GM23338 (cell line): ENCODE results near the gene TMPRSS9. TPM values are rescaled to one million over a fixed set of nuclear protein-coding genes. Genes with fewer than 3 reads are reported as not detected.

Experiments
- ATAC-seq: fragments of 200-7000 bp; cut with Tn5 transposase; 3 replicates; pipeline ENCODE4 v1.9.1; 2020
- DNase-seq: peaks from one replicate; pipeline ENCODE4 v3.0.0-alpha.2; 2015; ENCODE audit warnings: low spot score
- H2AFZ ChIP-seq: fragments of 200-600 bp; sonication (generic); 2 replicates; pipeline ENCODE4 v1.8.0; 2016; ENCODE audit warnings: antibody characterized with exemption, mild to moderate bottlenecking, moderate library complexity
- H3F3A ChIP-seq: fragments of 200-600 bp; sonication (generic); replicated peaks from 2 replicates; pipeline ENCODE4 v1.8.0; 2017; ENCODE audit warnings: antibody characterized with exemption, mixed run types, low read depth
- H3K27ac ChIP-seq: fragments of 200-600 bp; sonication (generic); 2 replicates; pipeline ENCODE4 v1.6.1; 2016; ENCODE audit warnings: low read depth
- H3K27me3 ChIP-seq: fragments of 200-600 bp; sonication (generic); 2 replicates; pipeline ENCODE4 v1.8.0; 2016; ENCODE audit warnings: mild to moderate bottlenecking, mixed run types, moderate library complexity; ENCODE audit not compliant: insufficient read depth
- H3K36me3 ChIP-seq: fragments of 200-600 bp; sonication (generic); 2 replicates; pipeline ENCODE4 v1.8.0; 2016; ENCODE audit warnings: mild to moderate bottlenecking; ENCODE audit not compliant: insufficient read depth
- H3K4me1 ChIP-seq: fragments of 200-600 bp; sonication (generic); 2 replicates; pipeline ENCODE4 v1.8.0; 2016; ENCODE audit warnings: mild to moderate bottlenecking, moderate library complexity; ENCODE audit not compliant: insufficient read depth
- H3K4me2 ChIP-seq: fragments of 200-600 bp; sonication (generic); 2 replicates; pipeline ENCODE4 v1.7.1; 2017; ENCODE audit warnings: mixed run types
- H3K4me3 ChIP-seq: fragments of 200-600 bp; sonication (generic); 2 replicates; pipeline ENCODE4 v1.6.1; 2016; ENCODE audit warnings: mixed run types
- H3K79me2 ChIP-seq: fragments of 200-600 bp; sonication (generic); replicated peaks from 2 replicates; pipeline ENCODE4 v1.8.0; 2017; ENCODE audit warnings: mild to moderate bottlenecking; ENCODE audit not compliant: insufficient read depth
- H3K9me2 ChIP-seq: fragments of 200-600 bp; sonication (generic); 2 replicates; pipeline ENCODE4 v1.8.0; 2017; ENCODE audit not compliant: insufficient read depth
- H4K20me1 ChIP-seq: fragments of 200-600 bp; sonication (generic); replicated peaks from 2 replicates; pipeline ENCODE4 v1.8.0; 2017; ENCODE audit warnings: mild to moderate bottlenecking; ENCODE audit not compliant: insufficient read depth
- H3K27ac Mint-ChIP-seq: 2 replicates; pipeline ENCODE4 v1.8.0; 2020; ENCODE audit warnings: inconsistent platforms, mild to moderate bottlenecking, moderate library complexity, mixed read lengths
- H3K27me3 Mint-ChIP-seq: 3 replicates; pipeline ENCODE4 v1.8.0; 2022; ENCODE audit warnings: low read depth, mild to moderate bottlenecking, moderate library complexity, mixed read lengths, inconsistent platforms; ENCODE audit not compliant: insufficient read depth, poor library complexity
- H3K36me3 Mint-ChIP-seq: 3 replicates; pipeline ENCODE4 v1.8.0; 2021; ENCODE audit warnings: low read depth, mild to moderate bottlenecking, inconsistent platforms, moderate library complexity, mixed read lengths
- H3K4me1 Mint-ChIP-seq: 3 replicates; pipeline ENCODE4 v1.8.0; 2020; ENCODE audit warnings: mild to moderate bottlenecking, inconsistent platforms, mixed read lengths
- H3K4me3 Mint-ChIP-seq: 3 replicates; pipeline ENCODE4 v1.8.0; 2021; ENCODE audit warnings: moderate library complexity, mild to moderate bottlenecking, inconsistent platforms, mixed read lengths
- H3K9me3 Mint-ChIP-seq: 3 replicates; pipeline ENCODE4 v1.8.0; 2020; ENCODE audit warnings: moderate library complexity, mild to moderate bottlenecking, inconsistent platforms, mixed read lengths
- CREB1 ChIP-seq: fragments of 250-450 bp; sonication (Bioruptor Pico); IDR thresholded peaks from 2 replicates; pipeline ENCODE4 v1.5.0; 2020; ENCODE audit warnings: low read depth, mild to moderate bottlenecking, moderate library complexity
- CTCF ChIP-seq, 2 experiments: fragments of 200-600 bp in 1 of 2; sonication (generic) in 1 of 2; conservative IDR thresholded peaks; 2 replicates each; pipeline versions ENCODE4 v1.5.1 to v1.6.1; 2016 to 2017; ENCODE audit warnings: antibody characterized with exemption in 2 of 2, low read depth in 2 of 2, mild to moderate bottlenecking in 2 of 2, moderate library complexity in 1 of 2
- EZH2 ChIP-seq: fragments of 200-600 bp; sonication (generic); IDR thresholded peaks from one replicate; pipeline ENCODE4 v1.8.0; 2017; ENCODE audit warnings: antibody characterized with exemption, mild to moderate bottlenecking, low read depth; ENCODE audit not compliant: unreplicated experiment
- EZH2phosphoT487 ChIP-seq: fragments of 200-600 bp; sonication (generic); IDR thresholded peaks from one replicate; pipeline ENCODE4 v1.8.1; 2018; ENCODE audit warnings: antibody characterized with exemption; ENCODE audit not compliant: unreplicated experiment
- JUNB ChIP-seq: IDR thresholded peaks from one replicate; pipeline ENCODE4 v1.6.1; 2016; ENCODE audit warnings: antibody characterized with exemption; ENCODE audit not compliant: unreplicated experiment
- NANOG ChIP-seq: IDR thresholded peaks from 2 replicates; pipeline ENCODE4 v1.6.1; 2016; ENCODE audit warnings: antibody characterized with exemption, borderline replicate concordance
- POLR2AphosphoS5 ChIP-seq: IDR thresholded peaks from 2 replicates; pipeline ENCODE4 v1.6.1; 2016; ENCODE audit warnings: antibody characterized with exemption, low read depth
- STAT1 ChIP-seq: IDR thresholded peaks from one replicate; pipeline ENCODE4 v1.6.1; 2016; ENCODE audit warnings: antibody characterized with exemption; ENCODE audit not compliant: unreplicated experiment
- ZNF114 ChIP-seq: fragments of 250-450 bp; sonication (Bioruptor Pico); IDR thresholded peaks from 2 replicates; pipeline ENCODE4 v1.5.0; 2020; ENCODE audit warnings: mild to moderate bottlenecking, moderate library complexity
- ZNF331 ChIP-seq: fragments of 250-450 bp; sonication (Bioruptor Pico); IDR thresholded peaks from 2 replicates; pipeline ENCODE4 v1.5.0; 2020; ENCODE audit warnings: low read depth, mild to moderate bottlenecking, moderate library complexity
- polyA plus RNA-seq: library from polyadenylated mRNA; unstranded; fragments of >200 nt; fragmentation: Nextera tagmentation; extraction: Ambion mirVana; gene quantifications from 2 replicates; pipeline ENCODE4 v1.2.1, GENCODE V29; 2016
- total RNA-seq: library from RNA; depleted of rRNA; stranded (reverse); fragments of >200 nt; shearing (Covaris generic); gene quantifications from 2 replicates; pipeline ENCODE4 v1.2.3, GENCODE V29; 2014
- TF ChIP-seq, protein P1 (sequence below): IDR thresholded peaks from 2 replicates; pipeline ENCODE4 v1.6.1; 2016; ENCODE audit warnings: antibody characterized with exemption
- TF ChIP-seq, protein P2 (sequence below): IDR thresholded peaks from one replicate; pipeline ENCODE4 v1.6.1; 2018; ENCODE audit warnings: antibody characterized with exemption; ENCODE audit not compliant: unreplicated experiment
- TF ChIP-seq, protein P3 (sequence below): fragments of 250-450 bp; sonication (Bioruptor Pico); IDR thresholded peaks from 2 replicates; pipeline ENCODE4 v1.5.0; 2020; ENCODE audit warnings: mild to moderate bottlenecking, moderate library complexity

Gene TMPRSS9
- total and polyA plus RNA-seq, 2 experiments from 2014 or later, result 0.05 to 0.28 TPM

GRCh38 chr19:2419754-2420153 lies 59.7 kb downstream of the TMPRSS9 start:
- H3K9me2 ChIP-seq, result no peaks in the 10 kb centered on the region
- no peak for ATAC-seq

More at GRCh38 chr19:2419754-2420153, 59.7 kb downstream of the TMPRSS9 start:
- Mint-ChIP-seq H3K4me1 (no peaks in the 10 kb centered on the region; the same call in 2 of the 3 replicates), H3K4me3 (no peak overlapping the region), H3K27ac (no peak overlapping the region), H3K9me3 (peaks cover 3% of the 10 kb centered on the region; the same call in 1 of the 3 replicates), H3K36me3 (peaks cover 4% of the 10 kb centered on the region; the same call in 2 of the 3 replicates), H3K27me3 (peaks cover 11% of the 10 kb centered on the region)
- Histone ChIP-seq H3K27me3 (no peaks in the 10 kb centered on the region), H2AFZ (no peak overlapping the region), H3K79me2 (0 out of 2 replicates have a peak, but pooled peaks cover 3% of the 10 kb centered on the region), H3K27ac (no peak overlapping the region), H3K4me1 (no peaks in the 10 kb centered on the region), H3K4me3 (no peak overlapping the region), H3F3A (no peaks in the 10 kb centered on the region), H4K20me1 (no peaks in the 10 kb centered on the region), H3K36me3 (no peaks in the 10 kb centered on the region), H3K4me2 (no peak overlapping the region)
- TF ChIP-seq ZNF114 (CRISPR knock-in tag), result no peak
- TF ChIP-seq, protein P1, sequence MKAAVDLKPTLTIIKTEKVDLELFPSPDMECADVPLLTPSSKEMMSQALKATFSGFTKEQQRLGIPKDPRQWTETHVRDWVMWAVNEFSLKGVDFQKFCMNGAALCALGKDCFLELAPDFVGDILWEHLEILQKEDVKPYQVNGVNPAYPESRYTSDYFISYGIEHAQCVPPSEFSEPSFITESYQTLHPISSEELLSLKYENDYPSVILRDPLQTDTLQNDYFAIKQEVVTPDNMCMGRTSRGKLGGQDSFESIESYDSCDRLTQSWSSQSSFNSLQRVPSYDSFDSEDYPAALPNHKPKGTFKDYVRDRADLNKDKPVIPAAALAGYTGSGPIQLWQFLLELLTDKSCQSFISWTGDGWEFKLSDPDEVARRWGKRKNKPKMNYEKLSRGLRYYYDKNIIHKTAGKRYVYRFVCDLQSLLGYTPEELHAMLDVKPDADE, result no peak
- no peak for TF ChIP-seq ZNF331
- no peak for TF ChIP-seq STAT1
- no peak for TF ChIP-seq CTCF (conservative IDR thresholded peaks at IDR 0.05; ENCODE audit: low read depth in 2 of 2)
- no peak for TF ChIP-seq CREB1 (CRISPR knock-in tag)
- TF ChIP-seq, protein P2, sequence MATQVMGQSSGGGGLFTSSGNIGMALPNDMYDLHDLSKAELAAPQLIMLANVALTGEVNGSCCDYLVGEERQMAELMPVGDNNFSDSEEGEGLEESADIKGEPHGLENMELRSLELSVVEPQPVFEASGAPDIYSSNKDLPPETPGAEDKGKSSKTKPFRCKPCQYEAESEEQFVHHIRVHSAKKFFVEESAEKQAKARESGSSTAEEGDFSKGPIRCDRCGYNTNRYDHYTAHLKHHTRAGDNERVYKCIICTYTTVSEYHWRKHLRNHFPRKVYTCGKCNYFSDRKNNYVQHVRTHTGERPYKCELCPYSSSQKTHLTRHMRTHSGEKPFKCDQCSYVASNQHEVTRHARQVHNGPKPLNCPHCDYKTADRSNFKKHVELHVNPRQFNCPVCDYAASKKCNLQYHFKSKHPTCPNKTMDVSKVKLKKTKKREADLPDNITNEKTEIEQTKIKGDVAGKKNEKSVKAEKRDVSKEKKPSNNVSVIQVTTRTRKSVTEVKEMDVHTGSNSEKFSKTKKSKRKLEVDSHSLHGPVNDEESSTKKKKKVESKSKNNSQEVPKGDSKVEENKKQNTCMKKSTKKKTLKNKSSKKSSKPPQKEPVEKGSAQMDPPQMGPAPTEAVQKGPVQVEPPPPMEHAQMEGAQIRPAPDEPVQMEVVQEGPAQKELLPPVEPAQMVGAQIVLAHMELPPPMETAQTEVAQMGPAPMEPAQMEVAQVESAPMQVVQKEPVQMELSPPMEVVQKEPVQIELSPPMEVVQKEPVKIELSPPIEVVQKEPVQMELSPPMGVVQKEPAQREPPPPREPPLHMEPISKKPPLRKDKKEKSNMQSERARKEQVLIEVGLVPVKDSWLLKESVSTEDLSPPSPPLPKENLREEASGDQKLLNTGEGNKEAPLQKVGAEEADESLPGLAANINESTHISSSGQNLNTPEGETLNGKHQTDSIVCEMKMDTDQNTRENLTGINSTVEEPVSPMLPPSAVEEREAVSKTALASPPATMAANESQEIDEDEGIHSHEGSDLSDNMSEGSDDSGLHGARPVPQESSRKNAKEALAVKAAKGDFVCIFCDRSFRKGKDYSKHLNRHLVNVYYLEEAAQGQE, result no peak
- TF ChIP-seq POLR2AphosphoS5, result no peak
- TF ChIP-seq EZH2phosphoT487, result no peak
- TF ChIP-seq JUNB, result no peak
- TF ChIP-seq, protein P3, sequence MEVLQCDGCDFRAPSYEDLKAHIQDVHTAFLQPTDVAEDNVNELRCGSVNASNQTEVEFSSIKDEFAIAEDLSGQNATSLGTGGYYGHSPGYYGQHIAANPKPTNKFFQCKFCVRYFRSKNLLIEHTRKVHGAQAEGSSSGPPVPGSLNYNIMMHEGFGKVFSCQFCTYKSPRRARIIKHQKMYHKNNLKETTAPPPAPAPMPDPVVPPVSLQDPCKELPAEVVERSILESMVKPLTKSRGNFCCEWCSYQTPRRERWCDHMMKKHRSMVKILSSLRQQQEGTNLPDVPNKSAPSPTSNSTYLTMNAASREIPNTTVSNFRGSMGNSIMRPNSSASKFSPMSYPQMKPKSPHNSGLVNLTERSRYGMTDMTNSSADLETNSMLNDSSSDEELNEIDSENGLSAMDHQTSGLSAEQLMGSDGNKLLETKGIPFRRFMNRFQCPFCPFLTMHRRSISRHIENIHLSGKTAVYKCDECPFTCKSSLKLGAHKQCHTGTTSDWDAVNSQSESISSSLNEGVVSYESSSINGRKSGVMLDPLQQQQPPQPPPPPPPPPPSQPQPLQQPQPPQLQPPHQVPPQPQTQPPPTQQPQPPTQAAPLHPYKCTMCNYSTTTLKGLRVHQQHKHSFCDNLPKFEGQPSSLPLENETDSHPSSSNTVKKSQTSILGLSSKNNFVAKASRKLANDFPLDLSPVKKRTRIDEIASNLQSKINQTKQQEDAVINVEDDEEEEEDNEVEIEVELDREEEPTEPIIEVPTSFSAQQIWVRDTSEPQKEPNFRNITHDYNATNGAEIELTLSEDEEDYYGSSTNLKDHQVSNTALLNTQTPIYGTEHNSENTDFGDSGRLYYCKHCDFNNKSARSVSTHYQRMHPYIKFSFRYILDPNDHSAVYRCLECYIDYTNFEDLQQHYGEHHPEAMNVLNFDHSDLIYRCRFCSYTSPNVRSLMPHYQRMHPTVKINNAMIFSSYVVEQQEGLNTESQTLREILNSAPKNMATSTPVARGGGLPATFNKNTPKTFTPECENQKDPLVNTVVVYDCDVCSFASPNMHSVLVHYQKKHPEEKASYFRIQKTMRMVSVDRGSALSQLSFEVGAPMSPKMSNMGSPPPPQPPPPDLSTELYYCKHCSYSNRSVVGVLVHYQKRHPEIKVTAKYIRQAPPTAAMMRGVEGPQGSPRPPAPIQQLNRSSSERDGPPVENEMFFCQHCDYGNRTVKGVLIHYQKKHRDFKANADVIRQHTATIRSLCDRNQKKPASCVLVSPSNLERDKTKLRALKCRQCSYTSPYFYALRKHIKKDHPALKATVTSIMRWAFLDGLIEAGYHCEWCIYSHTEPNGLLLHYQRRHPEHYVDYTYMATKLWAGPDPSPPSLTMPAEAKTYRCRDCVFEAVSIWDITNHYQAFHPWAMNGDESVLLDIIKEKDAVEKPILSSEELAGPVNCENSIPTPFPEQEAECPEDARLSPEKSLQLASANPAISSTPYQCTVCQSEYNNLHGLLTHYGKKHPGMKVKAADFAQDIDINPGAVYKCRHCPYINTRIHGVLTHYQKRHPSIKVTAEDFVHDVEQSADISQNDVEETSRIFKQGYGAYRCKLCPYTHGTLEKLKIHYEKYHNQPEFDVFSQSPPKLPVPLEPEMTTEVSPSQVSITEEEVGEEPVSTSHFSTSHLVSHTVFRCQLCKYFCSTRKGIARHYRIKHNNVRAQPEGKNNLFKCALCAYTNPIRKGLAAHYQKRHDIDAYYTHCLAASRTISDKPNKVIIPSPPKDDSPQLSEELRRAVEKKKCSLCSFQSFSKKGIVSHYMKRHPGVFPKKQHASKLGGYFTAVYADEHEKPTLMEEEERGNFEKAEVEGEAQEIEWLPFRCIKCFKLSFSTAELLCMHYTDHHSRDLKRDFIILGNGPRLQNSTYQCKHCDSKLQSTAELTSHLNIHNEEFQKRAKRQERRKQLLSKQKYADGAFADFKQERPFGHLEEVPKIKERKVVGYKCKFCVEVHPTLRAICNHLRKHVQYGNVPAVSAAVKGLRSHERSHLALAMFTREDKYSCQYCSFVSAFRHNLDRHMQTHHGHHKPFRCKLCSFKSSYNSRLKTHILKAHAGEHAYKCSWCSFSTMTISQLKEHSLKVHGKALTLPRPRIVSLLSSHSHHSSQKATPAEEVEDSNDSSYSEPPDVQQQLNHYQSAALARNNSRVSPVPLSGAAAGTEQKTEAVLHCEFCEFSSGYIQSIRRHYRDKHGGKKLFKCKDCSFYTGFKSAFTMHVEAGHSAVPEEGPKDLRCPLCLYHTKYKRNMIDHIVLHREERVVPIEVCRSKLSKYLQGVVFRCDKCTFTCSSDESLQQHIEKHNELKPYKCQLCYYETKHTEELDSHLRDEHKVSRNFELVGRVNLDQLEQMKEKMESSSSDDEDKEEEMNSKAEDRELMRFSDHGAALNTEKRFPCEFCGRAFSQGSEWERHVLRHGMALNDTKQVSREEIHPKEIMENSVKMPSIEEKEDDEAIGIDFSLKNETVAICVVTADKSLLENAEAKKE (CRISPR knock-in tag), result no peak
- TF ChIP-seq NANOG, result no peak
- TF ChIP-seq EZH2, result no peak
- DNase-seq, result no peak
